Sigmoid colon (tissue), 7 donors: Measurements from ENCODE around the gene CES5A. TPM values are rescaled to one million over a fixed set of nuclear protein-coding genes. Genes with fewer than 3 reads are reported as not detected.
"Not testable (repeated sequence)": the region's sequence is repeated elsewhere in the genome, so short reads cannot be mapped to it uniquely, and the experiment has no call there.

Source experiments
- DNase-seq: peaks from one replicate; pipeline ENCODE4 v3.0.0-alpha.2; 2019
- H3K27ac ChIP-seq, 4 donors: fragments of 200-600 bp; sonication (generic); one replicate each; pipeline ENCODE4 v1.5.1; 2016 to 2019; ENCODE audit warnings: mild to moderate bottlenecking in 1 of 4
- H3K27me3 ChIP-seq, 3 donors: fragments of 200-600 bp; sonication (generic); one replicate each; pipeline ENCODE4 v1.5.1; 2019; ENCODE audit warnings: mild to moderate bottlenecking in 1 of 3
- H3K36me3 ChIP-seq, 4 donors: fragments of 200-600 bp; sonication (generic); one replicate each; pipeline ENCODE4 v1.5.1; 2016 to 2019
- H3K4me1 ChIP-seq, 4 donors: fragments of 200-600 bp; sonication (generic); one replicate each; pipeline ENCODE4 v1.5.1; 2017 to 2019
- H3K4me3 ChIP-seq, 4 donors: fragments of 200-600 bp; sonication (generic); one replicate each; pipeline ENCODE4 v1.5.1; 2017 to 2019; ENCODE audit warnings: mild to moderate bottlenecking in 2 of 4, moderate library complexity in 1 of 4
- H3K9me3 ChIP-seq, 4 donors: fragments of 200-600 bp in 3 of 4; sonication (generic) in 3 of 4; one replicate each; pipeline versions ENCODE4 v1.5.1 to v1.6.1; 2013 to 2019
- WGBS, 2 donors: extraction: QIAGEN DNeasy Blood & Tissue Kit; methylation state at CpG; one replicate each; pipeline ENCODE4 v1.1.7; 2013; 5-methylcytosine and 5-hydroxymethylcytosine counted together
- intact Hi-C: fragments of 100-400 bp; cut with DNase I; formaldehyde crosslinking; loops from one replicate; pipeline ENCODE4 v1.15.1; 2023
- polyA plus RNA-seq, 3 donors: library from polyadenylated mRNA; stranded (reverse); fragments of 200-250 nt; gene quantifications; one replicate each; pipeline ENCODE4 v1.2.3, GENCODE V29; 2013
- total RNA-seq, 4 donors: library from RNA; depleted of rRNA; stranded (reverse); fragments of >200 nt; gene quantifications; one replicate each; pipeline ENCODE4 v1.1.0, GENCODE V29; 2016
- donor health status: healthy with polysubstance abuse.
- donor health status: Bipolar disorder and iron deficiency.
- donor health status: healthy.

CES5A gene
- total and polyA plus RNA-seq, 7 donors: not detected

DNA sequence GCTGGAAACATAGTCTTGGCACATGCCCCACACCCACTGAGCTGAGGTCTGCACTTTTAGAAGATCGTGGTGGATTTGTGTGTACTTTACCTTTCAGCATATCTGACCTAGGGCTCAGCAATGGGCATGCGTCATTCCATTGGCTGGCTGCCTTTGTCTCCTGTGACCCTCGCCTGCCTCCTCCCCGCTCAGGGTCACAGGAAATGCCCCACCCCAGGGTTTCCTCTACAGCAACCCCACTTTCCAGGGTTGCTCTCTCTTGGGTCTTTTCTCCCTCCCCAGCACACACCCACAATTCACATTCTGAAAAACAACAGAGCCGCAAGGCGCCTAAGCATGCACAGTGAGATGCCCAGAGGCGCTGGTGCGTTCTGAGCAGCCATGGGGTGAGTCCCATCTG lies 71.5 kb downstream of the CES5A start:
- H3K4me1 ChIP-seq, DNase-seq, intact Hi-C loops, H3K9me3 ChIP-seq, H3K27me3 ChIP-seq, H3K4me3 ChIP-seq, H3K36me3 ChIP-seq, H3K27ac ChIP-seq: not testable (repeated sequence)
- WGBS, 2 donors: no CpG with 5 or more reads among the region's 8 CpGs

Other genes starting within 250 kb of the CES5A start
- under 1 TPM in 1 of 4 donors, not detected in 3; 0.14 TPM for gene SLC6A2, start 219.4 kb downstream of the CES5A start, total RNA-seq
- under 1 TPM in 1 of 3 donors, not detected in 2; 0.10 TPM for gene SLC6A2, start 219.4 kb downstream of the CES5A start, polyA plus RNA-seq
- 100 to 1,000 TPM in 1 of 4 donors, 10 to 100 TPM in 3; 20.2 to 115 (median 43.0) TPM for gene CES1, start 42.3 kb downstream of the CES5A start, total RNA-seq
- 1 to 10 TPM; 1.8 to 8.4 (median 6.6) TPM for gene CES1, start 42.3 kb downstream of the CES5A start, polyA plus RNA-seq